ENCODE measurements around the gene ARL2. TPM values are rescaled to one million over a fixed set of nuclear protein-coding genes. Genes with fewer than 3 reads are reported as not detected.
"Not testable (repeated sequence)": the region's sequence is repeated elsewhere in the genome, so short reads cannot be mapped to it uniquely, and the experiment has no call there.

The ARL2 gene
- total RNA-seq, 4 donors from 2014 or later: 150 to 268 (median 170) TPM

- DNase-seq (peak; percentile 58 to 76), ATAC-seq (peak; percentile 90 to 92)
- Histone ChIP-seq H3K4me1 (peaks cover 0 to 11% of the 10 kb centered on the region in 2 donors), H3K27me3 (no peaks in the 10 kb centered on the region), H3K36me3 (no peaks in the 10 kb centered on the region), H3K9me3 (no peaks in the 10 kb centered on the region), H3K4me3 (peak within 1 kb of the TSS; percentile 46 to 54 (median 52)), H3K27ac (peak within 1 kb of the TSS in 2 of 4 donors; percentile 13 to 48)
- intact Hi-C loops (cut with DNase I; ENCODE audit: low total_unique reads) (no loop called here), in situ Hi-C loops (cut with MboI; ENCODE audit: low sequenced_read_pairs in 4 of 4) (no loop called here)
- TF ChIP-seq, protein P1, sequence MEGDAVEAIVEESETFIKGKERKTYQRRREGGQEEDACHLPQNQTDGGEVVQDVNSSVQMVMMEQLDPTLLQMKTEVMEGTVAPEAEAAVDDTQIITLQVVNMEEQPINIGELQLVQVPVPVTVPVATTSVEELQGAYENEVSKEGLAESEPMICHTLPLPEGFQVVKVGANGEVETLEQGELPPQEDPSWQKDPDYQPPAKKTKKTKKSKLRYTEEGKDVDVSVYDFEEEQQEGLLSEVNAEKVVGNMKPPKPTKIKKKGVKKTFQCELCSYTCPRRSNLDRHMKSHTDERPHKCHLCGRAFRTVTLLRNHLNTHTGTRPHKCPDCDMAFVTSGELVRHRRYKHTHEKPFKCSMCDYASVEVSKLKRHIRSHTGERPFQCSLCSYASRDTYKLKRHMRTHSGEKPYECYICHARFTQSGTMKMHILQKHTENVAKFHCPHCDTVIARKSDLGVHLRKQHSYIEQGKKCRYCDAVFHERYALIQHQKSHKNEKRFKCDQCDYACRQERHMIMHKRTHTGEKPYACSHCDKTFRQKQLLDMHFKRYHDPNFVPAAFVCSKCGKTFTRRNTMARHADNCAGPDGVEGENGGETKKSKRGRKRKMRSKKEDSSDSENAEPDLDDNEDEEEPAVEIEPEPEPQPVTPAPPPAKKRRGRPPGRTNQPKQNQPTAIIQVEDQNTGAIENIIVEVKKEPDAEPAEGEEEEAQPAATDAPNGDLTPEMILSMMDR (IDR thresholded peaks at IDR 0.05 in 4 of 5, conservative IDR thresholded peaks at IDR 0.05 in 1 of 5): no peak
- TF ChIP-seq POLR2A (IDR thresholded peaks at IDR 0.05): no peak
Observed at GRCh38 chr11:64971421-64972233, 42.3 kb upstream of the ARL2 start, which contains the start of gene MAJIN. MAJIN (minus strand) TSS chr11:64972108; CDS start chr11:64959405, 12,703 bp downstream.

GRCh38 chr11:64974124-64974523, 39.8 kb upstream of the ARL2 start:
- Histone ChIP-seq H3K27me3 (no peaks in the 10 kb centered on the region), H3K4me3 (no peak overlapping the region)
- TF ChIP-seq, protein P1 (IDR thresholded peaks at IDR 0.05 in 4 of 5, conservative IDR thresholded peaks at IDR 0.05 in 1 of 5): no peak
- no peak for TF ChIP-seq POLR2A (IDR thresholded peaks at IDR 0.05)

DNA sequence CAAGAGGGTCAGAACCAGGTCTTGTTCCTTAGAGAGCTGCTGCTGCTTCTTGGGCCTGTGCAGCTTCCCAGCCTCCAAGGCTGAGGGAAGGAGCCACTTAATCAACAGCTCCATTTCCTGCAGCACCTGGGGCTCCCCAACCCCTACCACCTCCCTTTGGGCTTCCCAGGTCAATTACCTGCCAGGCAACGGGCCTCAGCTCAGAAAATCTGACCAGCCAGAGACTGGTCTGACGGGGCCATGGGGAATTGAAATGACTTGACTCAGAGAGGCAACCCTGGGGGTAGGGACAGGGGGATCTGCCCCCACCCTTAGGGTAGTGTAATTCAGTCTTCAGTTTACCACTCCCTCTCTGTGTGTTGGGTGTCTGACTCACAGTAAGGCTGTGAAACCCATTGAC, 37.3 kb upstream of the ARL2 start:
- no peaks in the 10 kb centered on the region for H3K36me3 ChIP-seq
- ATAC-seq: no peak
- intact Hi-C loops (cut with DNase I; ENCODE audit: low total_unique reads): no loop called here

More at GRCh38 chr11:64974124-64974523, 39.8 kb upstream of the ARL2 start:
- no peaks in the 10 kb centered on the region for H3K36me3 ChIP-seq
- no peak overlapping the region for H3K27ac ChIP-seq
- intact Hi-C loops (cut with DNase I; ENCODE audit: low total_unique reads) (no loop called here), in situ Hi-C loops (cut with MboI; ENCODE audit: low sequenced_read_pairs in 4 of 4) (no loop called here)
- H3K4me1 ChIP-seq: peaks cover 0 to 11% of the 10 kb centered on the region in 2 donors
- H3K9me3 ChIP-seq: no peaks in the 10 kb centered on the region
- ATAC-seq (no peak), DNase-seq (no peak)

DNA sequence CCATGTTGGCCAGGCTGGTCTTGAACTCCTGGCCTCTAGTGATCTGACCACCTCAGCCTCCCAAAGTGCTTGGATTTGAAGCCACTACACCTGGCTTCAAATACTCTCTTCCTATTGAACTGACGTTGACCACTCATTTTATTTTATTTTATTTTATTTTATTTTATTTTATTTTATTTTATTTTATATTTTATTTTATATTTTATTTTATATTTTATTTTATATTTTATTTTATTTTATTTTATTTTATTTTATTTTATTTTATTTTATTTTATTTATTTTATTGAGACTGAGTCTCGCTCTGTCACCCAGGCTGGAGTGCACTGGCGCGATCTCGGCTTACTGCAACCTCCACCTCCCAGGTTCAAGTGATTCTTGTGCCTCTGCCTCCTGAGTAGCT, 30.6 kb upstream of the ARL2 start:
- H3K9me3 ChIP-seq; DNase-seq; H3K27me3 ChIP-seq; H3K36me3 ChIP-seq; H3K4me1 ChIP-seq; ATAC-seq; intact Hi-C loops (cut with DNase I; ENCODE audit: low total_unique reads); H3K27ac ChIP-seq; in situ Hi-C loops (cut with MboI; ENCODE audit: low sequenced_read_pairs in 4 of 4); H3K4me3 ChIP-seq: not testable (repeated sequence)

More for the DNA sequence above, 37.3 kb upstream of the ARL2 start:
- in situ Hi-C loops (cut with MboI; ENCODE audit: low sequenced_read_pairs in 4 of 4): no loop called here
- H3K27me3 ChIP-seq: no peaks in the 10 kb centered on the region
- no peaks in the 10 kb centered on the region for H3K9me3 ChIP-seq
- no peak for DNase-seq
- no peak for TF ChIP-seq POLR2A (IDR thresholded peaks at IDR 0.05)
- TF ChIP-seq, protein P1 (IDR thresholded peaks at IDR 0.05 in 4 of 5, conservative IDR thresholded peaks at IDR 0.05 in 1 of 5): no peak
- no peak overlapping the region for H3K27ac ChIP-seq
- peaks cover 0 to 9% of the 10 kb centered on the region in 2 donors for H3K4me1 ChIP-seq
- H3K4me3 ChIP-seq: no peak overlapping the region

DNA sequence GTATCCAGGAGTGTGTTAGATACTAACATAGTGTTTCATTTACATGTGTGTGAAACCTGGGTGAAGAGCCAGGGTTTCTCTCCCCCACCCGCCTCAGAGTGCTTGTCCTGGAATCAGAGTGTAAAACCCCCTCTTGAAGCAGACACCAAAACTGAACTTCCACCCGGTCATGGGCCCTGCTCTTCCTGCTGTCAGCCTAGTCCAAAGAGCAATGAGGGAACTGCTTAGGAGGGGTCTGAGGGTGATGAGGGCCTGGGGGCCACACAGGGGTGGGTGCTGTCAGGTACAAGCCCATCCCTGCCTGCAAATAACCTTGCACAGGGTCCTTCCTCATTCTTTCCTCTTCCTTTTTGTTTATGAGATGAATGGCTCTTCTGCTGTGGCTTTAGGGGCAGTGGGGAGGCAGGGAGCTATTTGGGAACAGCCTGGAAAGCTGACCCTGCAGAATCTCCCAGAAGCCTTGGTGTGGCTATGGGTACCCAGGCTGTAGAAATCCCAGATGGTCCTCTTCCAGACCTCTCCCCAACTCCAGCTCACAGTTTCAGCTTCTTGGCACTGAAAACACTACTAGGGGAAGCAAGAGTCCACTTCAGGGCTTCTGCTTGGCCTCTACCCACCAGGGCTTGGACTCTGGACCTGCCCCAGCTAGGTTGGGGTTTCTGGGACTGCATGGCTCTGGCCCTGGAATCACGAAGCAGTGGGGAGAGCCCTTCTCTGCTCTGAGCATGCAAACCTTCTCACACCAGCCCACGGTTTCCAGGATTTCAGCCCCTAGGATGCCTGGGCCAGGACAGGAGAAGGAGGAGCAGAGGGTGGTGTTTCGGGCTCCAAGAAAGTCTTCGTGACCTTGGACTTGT, 25.7 kb upstream of the ARL2 start:
- Histone ChIP-seq H3K9me3 (no peaks in the 10 kb centered on the region), H3K27me3 (no peaks in the 10 kb centered on the region), H3K4me1 (peaks cover 6 to 14% of the 10 kb centered on the region in 2 donors), H3K4me3 (no peak overlapping the region), H3K36me3 (no peaks in the 10 kb centered on the region), H3K27ac (no peak overlapping the region)
- TF ChIP-seq POLR2A (IDR thresholded peaks at IDR 0.05): no peak
- TF ChIP-seq, protein P1 (IDR thresholded peaks at IDR 0.05 in 4 of 5, conservative IDR thresholded peaks at IDR 0.05 in 1 of 5): no peak
- intact Hi-C loops (cut with DNase I; ENCODE audit: low total_unique reads) (no loop called here), in situ Hi-C loops (cut with MboI; ENCODE audit: low sequenced_read_pairs in 4 of 4) (no loop called here)
- ATAC-seq: no peak
- no peak for DNase-seq
